ENCODE results near the gene SYNGAP1. TPM values are rescaled to one million over a fixed set of nuclear protein-coding genes. Genes with fewer than 3 reads are reported as not detected.
A peak's percentile ranks its signal among the peaks of the same experiment; 100 is the strongest.

Gene SYNGAP1
- total and polyA plus RNA-seq, 3 donors from 2014 or later, result 29.4 to 43.9 (median 31.5) TPM

- no peaks in the 10 kb centered on the region for H3K9me3 ChIP-seq
- peak; percentile 98 for DNase-seq
- H3K36me3 ChIP-seq (ENCODE audit: low read depth, missing control alignments), result no peaks in the 10 kb centered on the region
- peak within 1 kb of the TSS; percentile 62 to 77 for H3K4me3 ChIP-seq
- peaks cover 33% of the 10 kb centered on the region for H3K4me1 ChIP-seq
- 1 to 2% methylated on average over 21 to 40 of the region's 65 CpGs for WGBS, 2 donors
- TF ChIP-seq CTCF (IDR thresholded peaks at IDR 0.05), result peak in 1 of 3 experiments; percentile 26
- peak; percentile 84 for TF ChIP-seq POLR2A (IDR thresholded peaks at IDR 0.05)
- peak within 1 kb of the TSS; percentile 14 to 62 for H3K27ac ChIP-seq
- no peaks in the 10 kb centered on the region for H3K27me3 ChIP-seq
- intact Hi-C loops (cut with DNase I; ENCODE audit: low total_unique reads), result no loop called here
Observed at GRCh38 chr6:33454009-33454946, 34.4 kb downstream of the SYNGAP1 start, which contains the start of gene ZBTB9. TSS of gene ZBTB9 (plus strand) at chr6:33454576. CDS start at chr6:33455101, 525 bp downstream.

GRCh38 chr6:33455051-33455450 lies 35.2 kb downstream of the SYNGAP1 start:
- no peak for TF ChIP-seq POLR2A (IDR thresholded peaks at IDR 0.05)
- no peak for TF ChIP-seq CTCF (IDR thresholded peaks at IDR 0.05)
- 31 to 38% methylated on average over 16 of the region's 16 CpGs for WGBS, 2 donors

GRCh38 chr6:33456156-33456555 lies 36.3 kb downstream of the SYNGAP1 start:
- H3K4me1 ChIP-seq, result peaks cover 33% of the 10 kb centered on the region
- H3K27me3 ChIP-seq, result no peaks in the 10 kb centered on the region
- intact Hi-C loops (cut with DNase I; ENCODE audit: low total_unique reads), result no loop called here
- no peak for TF ChIP-seq POLR2A (IDR thresholded peaks at IDR 0.05)
- TF ChIP-seq CTCF (IDR thresholded peaks at IDR 0.05), result no peak
- H3K36me3 ChIP-seq (ENCODE audit: low read depth, missing control alignments), result no peaks in the 10 kb centered on the region
- H3K27ac ChIP-seq, result peak overlapping the region in 1 of 2 donors; percentile 62
- 48 to 71% methylated on average over 4 to 12 of the region's 12 CpGs for WGBS, 2 donors
- no peaks in the 10 kb centered on the region for H3K9me3 ChIP-seq
- H3K4me3 ChIP-seq, result no peak overlapping the region
- peak; percentile 60 for DNase-seq

More at GRCh38 chr6:33455051-33455450, 35.2 kb downstream of the SYNGAP1 start:
- intact Hi-C loops (cut with DNase I; ENCODE audit: low total_unique reads), result no loop called here
- H3K36me3 ChIP-seq (ENCODE audit: low read depth, missing control alignments), result no peaks in the 10 kb centered on the region
- H3K27me3 ChIP-seq, result no peaks in the 10 kb centered on the region
- peak overlapping the region; percentile 14 to 62 for H3K27ac ChIP-seq
- H3K9me3 ChIP-seq, result no peaks in the 10 kb centered on the region
- H3K4me1 ChIP-seq, result peaks cover 33% of the 10 kb centered on the region
- DNase-seq, result peak; percentile 17
- H3K4me3 ChIP-seq, result peak overlapping the region; percentile 62 to 77

GRCh38 chr6:33458676-33459075 lies 38.8 kb downstream of the SYNGAP1 start:
- no peak for TF ChIP-seq CTCF (IDR thresholded peaks at IDR 0.05)
- no peak for TF ChIP-seq POLR2A (IDR thresholded peaks at IDR 0.05)
- Histone ChIP-seq H3K27me3 (no peaks in the 10 kb centered on the region), H3K9me3 (no peaks in the 10 kb centered on the region), H3K36me3 (ENCODE audit: low read depth, missing control alignments) (no peaks in the 10 kb centered on the region), H3K4me1 (peaks cover 28% of the 10 kb centered on the region), H3K4me3 (no peak overlapping the region), H3K27ac (no peak overlapping the region)
- intact Hi-C loops (cut with DNase I; ENCODE audit: low total_unique reads), result no loop called here
- 77 to 84% methylated on average over 3 of the region's 3 CpGs for WGBS, 2 donors
- no peak for DNase-seq
